H1 (cell line): Measurements from ENCODE around the gene SCAND1. TPM values are rescaled to one million over a fixed set of nuclear protein-coding genes. Genes with fewer than 3 reads are reported as not detected.

Source experiments
- CHD1 ChIP-seq: IDR thresholded peaks from 2 replicates; pipeline ENCODE4 v1.6.1; 2012; ENCODE audit warnings: low read depth, low read length, improper control_type of control experiment
- HDAC6 ChIP-seq: IDR thresholded peaks from one replicate; pipeline ENCODE4 v1.7.1; 2012; ENCODE audit warnings: low read depth, mild to moderate bottlenecking, inconsistent platforms, low read length, moderate library complexity
- KDM1A ChIP-seq: fragments of 200-600, 300-600 bp; sonication (generic); IDR thresholded peaks from 2 replicates; pipeline ENCODE4 v1.7.1; 2016; ENCODE audit warnings: mild to moderate bottlenecking, low read length, borderline replicate concordance
- TCF12 ChIP-seq: IDR thresholded peaks from 2 replicates; pipeline ENCODE4 v1.6.1; 2011; ENCODE audit warnings: low read depth, mild to moderate bottlenecking, low read length
- polyA plus RNA-seq, 7 experiments: library from polyadenylated mRNA; depleted of rRNA in 3 of 7; stranded (reverse) in 5 of 7; unstranded in 2 of 7; fragments of >200 nt in 5 of 7; fragments of 200-250 nt in 2 of 7; gene quantifications; 1 replicate in 5 of 7; 2 replicates in 1 of 7; 4 replicates in 1 of 7; pipeline versions ENCODE4 v1.2.1 to v1.2.3, GENCODE V29; 2011 to 2013; ENCODE audit warnings: missing spikeins in 2 of 7, mixed read lengths in 2 of 7
- total RNA-seq: library from RNA; stranded (reverse); fragmentation: NEBNext Ultra II Directional; extraction: Animal tissue kit (Norgen Biotek cat#: 25700); gene quantifications from 2 replicates; pipeline ENCODE4 v1.2.1, GENCODE V29; 2021
- TF ChIP-seq, protein P1 (sequence below): IDR thresholded peaks from 2 replicates; pipeline ENCODE4 v1.6.1; 2012; ENCODE audit warnings: low read length, inconsistent platforms

SCAND1 gene
- total and polyA plus RNA-seq, 2 of the 8 experiments (the other 6 are each of a cell fraction or from before 2014, with no cell fraction given) = 73.1 to 83.7 TPM

DNA sequence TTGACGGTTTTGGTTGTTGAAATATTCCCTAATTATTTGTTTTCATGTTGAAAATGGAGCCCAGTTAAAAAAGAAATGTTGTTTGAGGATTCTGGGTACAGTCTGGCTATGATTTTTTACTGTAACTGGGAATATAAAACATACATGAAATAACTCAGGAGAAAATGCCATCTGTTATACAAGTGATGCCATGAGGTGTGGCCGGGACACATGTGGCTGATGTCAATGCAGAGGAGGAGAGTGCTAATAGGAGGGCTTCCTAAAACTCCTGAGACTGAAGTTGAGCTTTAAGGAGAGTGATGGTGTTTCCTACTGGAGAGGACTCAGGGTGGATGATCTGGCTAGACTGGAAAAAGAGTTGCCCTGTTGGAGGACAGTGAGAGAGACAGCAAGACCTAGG is 12.7 kb downstream of the SCAND1 start (continued):
- no peak for TF ChIP-seq CHD1
- TF ChIP-seq KDM1A = no peak
- TF ChIP-seq, protein P1, sequence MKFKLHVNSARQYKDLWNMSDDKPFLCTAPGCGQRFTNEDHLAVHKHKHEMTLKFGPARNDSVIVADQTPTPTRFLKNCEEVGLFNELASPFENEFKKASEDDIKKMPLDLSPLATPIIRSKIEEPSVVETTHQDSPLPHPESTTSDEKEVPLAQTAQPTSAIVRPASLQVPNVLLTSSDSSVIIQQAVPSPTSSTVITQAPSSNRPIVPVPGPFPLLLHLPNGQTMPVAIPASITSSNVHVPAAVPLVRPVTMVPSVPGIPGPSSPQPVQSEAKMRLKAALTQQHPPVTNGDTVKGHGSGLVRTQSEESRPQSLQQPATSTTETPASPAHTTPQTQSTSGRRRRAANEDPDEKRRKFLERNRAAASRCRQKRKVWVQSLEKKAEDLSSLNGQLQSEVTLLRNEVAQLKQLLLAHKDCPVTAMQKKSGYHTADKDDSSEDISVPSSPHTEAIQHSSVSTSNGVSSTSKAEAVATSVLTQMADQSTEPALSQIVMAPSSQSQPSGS = no peak
- TF ChIP-seq HDAC6 = no peak
- TF ChIP-seq TCF12 = no peak
